ENCODE results near the gene EME2.

Gene EME2

DNA sequence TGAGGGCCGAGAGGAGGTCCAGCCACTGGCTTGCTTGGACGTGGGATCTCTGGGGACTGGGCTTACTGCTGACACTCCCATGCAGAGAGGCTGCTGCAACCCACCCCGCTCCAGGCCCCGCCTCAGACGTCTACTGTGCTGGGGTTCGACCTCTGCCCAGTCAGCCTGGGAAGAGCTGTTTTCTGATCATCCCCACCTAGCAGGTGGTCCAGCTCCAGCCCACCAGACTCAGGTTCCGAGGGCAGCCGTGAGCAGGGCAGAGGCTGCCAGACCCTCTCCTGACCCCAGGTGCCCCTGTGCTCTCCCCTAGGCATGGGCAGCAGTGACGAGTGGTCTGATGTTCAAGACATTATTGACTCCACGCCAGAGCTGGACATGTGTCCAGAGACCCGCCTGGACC is 24.7 kb upstream of the EME2 start:
- H3K9me3 ChIP-seq (ENCODE audit: insufficient read depth, low read length) = no peaks in the 10 kb centered on the region
- H3K27ac ChIP-seq (ENCODE audit: low read length) = no peak overlapping the region
- H3K79me2 ChIP-seq (ENCODE audit: low read length) = no peaks in the 10 kb centered on the region
- no peak overlapping the region for H3K4me3 ChIP-seq (ENCODE audit: low read length)
- H3K36me3 ChIP-seq (replicated peaks; ENCODE audit: low read depth, low read length) = peaks cover 3% of the 10 kb centered on the region
- H3K4me1 ChIP-seq (ENCODE audit: low read length) = no peaks in the 10 kb centered on the region
- no peaks in the 10 kb centered on the region for H4K20me1 ChIP-seq (ENCODE audit: insufficient read depth, low read length)
- no peaks in the 10 kb centered on the region for H3K27me3 ChIP-seq (ENCODE audit: low read depth, low read length)
- no peak overlapping the region for H2AFZ ChIP-seq (ENCODE audit: low read depth, low read length)
- H3K9ac ChIP-seq (ENCODE audit: low read length) = no peak overlapping the region
- TF ChIP-seq EZH2phosphoT487 (IDR thresholded peaks at IDR 0.05; ENCODE audit: low read depth) = no peak
- H3K4me2 ChIP-seq (ENCODE audit: low read length) = no peak overlapping the region

DNA sequence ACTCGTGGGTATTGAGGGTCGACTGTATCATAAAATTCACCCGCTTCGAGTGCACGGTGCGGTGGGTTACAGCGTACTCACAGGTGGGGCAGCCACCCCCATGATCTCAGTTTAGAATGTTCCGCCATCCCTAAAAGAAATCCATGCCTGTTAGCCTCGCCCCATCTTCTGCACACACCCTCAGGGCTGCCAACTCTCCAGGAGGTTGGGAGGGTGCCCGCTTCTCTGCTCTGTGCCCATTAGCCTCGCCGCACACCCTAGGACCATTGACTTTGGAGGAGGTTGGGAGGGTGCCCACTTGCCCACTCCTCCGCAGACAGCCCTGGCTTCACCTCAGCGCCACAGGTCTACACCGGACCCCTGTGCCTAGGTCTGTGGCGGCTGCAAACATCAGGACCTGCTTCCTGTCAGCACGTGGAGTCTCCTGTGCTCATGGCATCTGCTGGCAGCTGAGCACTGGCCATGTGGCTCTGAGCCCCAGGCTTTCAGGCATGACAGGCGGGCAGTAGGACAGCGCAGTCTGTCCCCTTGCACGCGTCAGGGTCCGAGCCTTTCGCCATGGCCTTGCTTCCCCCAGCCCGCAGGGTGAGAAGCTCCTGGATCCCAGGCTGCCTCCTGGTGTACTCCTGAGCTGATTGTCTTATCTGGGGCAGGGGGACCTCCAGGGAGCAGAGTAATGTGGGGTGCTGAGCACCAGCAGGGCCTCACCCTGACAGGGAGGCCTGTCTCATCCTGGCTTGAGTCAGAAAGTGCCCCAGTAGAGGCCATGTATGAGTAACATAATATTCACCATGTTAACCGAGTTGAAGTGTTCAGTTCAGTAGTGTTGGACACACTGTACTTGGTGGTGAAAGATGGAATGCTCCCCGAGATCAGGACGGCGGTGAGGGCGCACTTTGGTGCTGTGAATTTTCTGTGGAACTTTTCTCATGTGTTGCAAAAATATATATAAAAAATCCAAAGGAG is 23.2 kb upstream of the EME2 start:
- Histone ChIP-seq H4K20me1 (ENCODE audit: insufficient read depth, low read length) (no peaks in the 10 kb centered on the region), H3K9me3 (ENCODE audit: insufficient read depth, low read length) (no peaks in the 10 kb centered on the region), H3K9ac (ENCODE audit: low read length) (no peak overlapping the region), H3K4me1 (ENCODE audit: low read length) (no peaks in the 10 kb centered on the region), H3K79me2 (ENCODE audit: low read length) (no peaks in the 10 kb centered on the region), H3K36me3 (replicated peaks; ENCODE audit: low read depth, low read length) (peaks cover 3% of the 10 kb centered on the region), H3K27me3 (ENCODE audit: low read depth, low read length) (no peaks in the 10 kb centered on the region), H2AFZ (ENCODE audit: low read depth, low read length) (no peak overlapping the region), H3K4me2 (ENCODE audit: low read length) (no peak overlapping the region), H3K4me3 (ENCODE audit: low read length) (no peak overlapping the region), H3K27ac (ENCODE audit: low read length) (no peak overlapping the region)
- TF ChIP-seq EZH2phosphoT487 (IDR thresholded peaks at IDR 0.05; ENCODE audit: low read depth) = no peak
- TF ChIP-seq, protein P1, sequence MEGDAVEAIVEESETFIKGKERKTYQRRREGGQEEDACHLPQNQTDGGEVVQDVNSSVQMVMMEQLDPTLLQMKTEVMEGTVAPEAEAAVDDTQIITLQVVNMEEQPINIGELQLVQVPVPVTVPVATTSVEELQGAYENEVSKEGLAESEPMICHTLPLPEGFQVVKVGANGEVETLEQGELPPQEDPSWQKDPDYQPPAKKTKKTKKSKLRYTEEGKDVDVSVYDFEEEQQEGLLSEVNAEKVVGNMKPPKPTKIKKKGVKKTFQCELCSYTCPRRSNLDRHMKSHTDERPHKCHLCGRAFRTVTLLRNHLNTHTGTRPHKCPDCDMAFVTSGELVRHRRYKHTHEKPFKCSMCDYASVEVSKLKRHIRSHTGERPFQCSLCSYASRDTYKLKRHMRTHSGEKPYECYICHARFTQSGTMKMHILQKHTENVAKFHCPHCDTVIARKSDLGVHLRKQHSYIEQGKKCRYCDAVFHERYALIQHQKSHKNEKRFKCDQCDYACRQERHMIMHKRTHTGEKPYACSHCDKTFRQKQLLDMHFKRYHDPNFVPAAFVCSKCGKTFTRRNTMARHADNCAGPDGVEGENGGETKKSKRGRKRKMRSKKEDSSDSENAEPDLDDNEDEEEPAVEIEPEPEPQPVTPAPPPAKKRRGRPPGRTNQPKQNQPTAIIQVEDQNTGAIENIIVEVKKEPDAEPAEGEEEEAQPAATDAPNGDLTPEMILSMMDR (IDR thresholded peaks at IDR 0.05; ENCODE audit: low read depth, low read length) = no peak

DNA sequence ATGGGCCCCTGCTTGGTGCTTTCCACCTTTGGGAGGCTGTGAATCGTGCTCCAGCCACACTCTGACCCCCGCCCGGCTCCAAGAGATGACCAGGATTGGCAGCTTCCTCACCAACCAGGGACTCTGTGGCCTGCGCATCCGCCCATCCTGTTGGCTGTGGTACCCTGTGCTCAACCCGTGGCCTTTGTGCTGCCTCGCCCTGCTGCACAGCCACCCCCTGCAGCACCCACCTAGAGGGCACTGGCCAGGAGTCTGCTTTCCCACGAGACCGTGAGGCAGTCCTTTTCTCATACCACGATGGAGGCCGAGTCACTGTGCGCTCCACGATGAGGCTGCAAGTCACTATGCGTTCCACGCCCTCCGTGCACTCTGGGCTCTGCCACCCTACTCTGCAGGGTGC is 20.7 kb upstream of the EME2 start:
- H3K27ac ChIP-seq (ENCODE audit: low read length) = no peak overlapping the region
- H2AFZ ChIP-seq (ENCODE audit: low read depth, low read length) = no peak overlapping the region
- no peak overlapping the region for H3K4me2 ChIP-seq (ENCODE audit: low read length)
- H3K4me3 ChIP-seq (ENCODE audit: low read length) = no peak overlapping the region
- H3K36me3 ChIP-seq (replicated peaks; ENCODE audit: low read depth, low read length) = peaks cover 3% of the 10 kb centered on the region
- H3K9me3 ChIP-seq (ENCODE audit: insufficient read depth, low read length) = no peaks in the 10 kb centered on the region
- H3K27me3 ChIP-seq (ENCODE audit: low read depth, low read length) = no peaks in the 10 kb centered on the region
- no peaks in the 10 kb centered on the region for H3K4me1 ChIP-seq (ENCODE audit: low read length)
- H4K20me1 ChIP-seq (ENCODE audit: insufficient read depth, low read length) = no peaks in the 10 kb centered on the region
- TF ChIP-seq, protein P1 (IDR thresholded peaks at IDR 0.05; ENCODE audit: low read depth, low read length) = no peak
- no peak for TF ChIP-seq EZH2phosphoT487 (IDR thresholded peaks at IDR 0.05; ENCODE audit: low read depth)
- no peak overlapping the region for H3K9ac ChIP-seq (ENCODE audit: low read length)
- no peaks in the 10 kb centered on the region for H3K79me2 ChIP-seq (ENCODE audit: low read length)

DNA sequence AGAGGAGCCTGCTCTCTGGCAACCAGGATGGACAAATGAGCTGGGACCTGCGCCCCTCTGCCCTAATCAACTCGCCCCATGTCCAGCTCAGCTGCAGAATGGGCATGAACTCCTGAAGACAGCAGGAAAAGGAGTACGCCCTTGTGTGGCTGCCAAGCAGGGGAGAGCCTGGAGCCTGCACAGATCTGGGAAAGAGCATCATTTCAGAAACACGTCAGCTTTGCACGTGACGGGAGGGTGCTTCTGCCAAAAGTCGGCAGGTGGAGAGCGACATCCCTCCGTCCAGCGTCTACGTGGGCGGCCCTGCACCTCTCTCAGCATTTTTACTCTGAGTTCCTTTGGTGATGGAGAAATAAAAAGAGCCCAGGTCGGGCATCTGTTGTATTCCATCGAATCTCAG is 19.8 kb upstream of the EME2 start:
- H3K36me3 ChIP-seq (replicated peaks; ENCODE audit: low read depth, low read length) = peaks cover 3% of the 10 kb centered on the region
- no peak overlapping the region for H3K4me2 ChIP-seq (ENCODE audit: low read length)
- H4K20me1 ChIP-seq (ENCODE audit: insufficient read depth, low read length) = no peaks in the 10 kb centered on the region
- no peak overlapping the region for H2AFZ ChIP-seq (ENCODE audit: low read depth, low read length)
- no peak overlapping the region for H3K4me3 ChIP-seq (ENCODE audit: low read length)
- H3K9ac ChIP-seq (ENCODE audit: low read length) = no peak overlapping the region
- H3K27me3 ChIP-seq (ENCODE audit: low read depth, low read length) = no peaks in the 10 kb centered on the region
- no peak overlapping the region for H3K27ac ChIP-seq (ENCODE audit: low read length)
- TF ChIP-seq, protein P1 (IDR thresholded peaks at IDR 0.05; ENCODE audit: low read depth, low read length) = no peak
- no peak for TF ChIP-seq EZH2phosphoT487 (IDR thresholded peaks at IDR 0.05; ENCODE audit: low read depth)
- no peaks in the 10 kb centered on the region for H3K4me1 ChIP-seq (ENCODE audit: low read length)
- H3K9me3 ChIP-seq (ENCODE audit: insufficient read depth, low read length) = no peaks in the 10 kb centered on the region
- no peaks in the 10 kb centered on the region for H3K79me2 ChIP-seq (ENCODE audit: low read length)
